GM23338 (cell line): ENCODE results near the gene CHEK1. TPM values are rescaled to one million over a fixed set of nuclear protein-coding genes. Genes with fewer than 3 reads are reported as not detected.

Experiments
- ATAC-seq: fragments of 200-7000 bp; cut with Tn5 transposase; 3 replicates; pipeline ENCODE4 v1.9.1; 2020
- DNase-seq: peaks from one replicate; pipeline ENCODE4 v3.0.0-alpha.2; 2015; ENCODE audit warnings: low spot score
- H2AFZ ChIP-seq: fragments of 200-600 bp; sonication (generic); 2 replicates; pipeline ENCODE4 v1.8.0; 2016; ENCODE audit warnings: antibody characterized with exemption, mild to moderate bottlenecking, moderate library complexity
- H3F3A ChIP-seq: fragments of 200-600 bp; sonication (generic); replicated peaks from 2 replicates; pipeline ENCODE4 v1.8.0; 2017; ENCODE audit warnings: antibody characterized with exemption, mixed run types, low read depth
- H3K27ac ChIP-seq: fragments of 200-600 bp; sonication (generic); 2 replicates; pipeline ENCODE4 v1.6.1; 2016; ENCODE audit warnings: low read depth
- H3K27me3 ChIP-seq: fragments of 200-600 bp; sonication (generic); 2 replicates; pipeline ENCODE4 v1.8.0; 2016; ENCODE audit warnings: mild to moderate bottlenecking, mixed run types, moderate library complexity; ENCODE audit not compliant: insufficient read depth
- H3K36me3 ChIP-seq: fragments of 200-600 bp; sonication (generic); 2 replicates; pipeline ENCODE4 v1.8.0; 2016; ENCODE audit warnings: mild to moderate bottlenecking; ENCODE audit not compliant: insufficient read depth
- H3K4me1 ChIP-seq: fragments of 200-600 bp; sonication (generic); 2 replicates; pipeline ENCODE4 v1.8.0; 2016; ENCODE audit warnings: mild to moderate bottlenecking, moderate library complexity; ENCODE audit not compliant: insufficient read depth
- H3K4me2 ChIP-seq: fragments of 200-600 bp; sonication (generic); 2 replicates; pipeline ENCODE4 v1.7.1; 2017; ENCODE audit warnings: mixed run types
- H3K4me3 ChIP-seq: fragments of 200-600 bp; sonication (generic); 2 replicates; pipeline ENCODE4 v1.6.1; 2016; ENCODE audit warnings: mixed run types
- H3K79me2 ChIP-seq: fragments of 200-600 bp; sonication (generic); replicated peaks from 2 replicates; pipeline ENCODE4 v1.8.0; 2017; ENCODE audit warnings: mild to moderate bottlenecking; ENCODE audit not compliant: insufficient read depth
- H3K9me2 ChIP-seq: fragments of 200-600 bp; sonication (generic); 2 replicates; pipeline ENCODE4 v1.8.0; 2017; ENCODE audit not compliant: insufficient read depth
- H4K20me1 ChIP-seq: fragments of 200-600 bp; sonication (generic); replicated peaks from 2 replicates; pipeline ENCODE4 v1.8.0; 2017; ENCODE audit warnings: mild to moderate bottlenecking; ENCODE audit not compliant: insufficient read depth
- H3K27ac Mint-ChIP-seq: 2 replicates; pipeline ENCODE4 v1.8.0; 2020; ENCODE audit warnings: inconsistent platforms, mild to moderate bottlenecking, moderate library complexity, mixed read lengths
- H3K27me3 Mint-ChIP-seq: 3 replicates; pipeline ENCODE4 v1.8.0; 2022; ENCODE audit warnings: low read depth, mild to moderate bottlenecking, moderate library complexity, mixed read lengths, inconsistent platforms; ENCODE audit not compliant: insufficient read depth, poor library complexity
- H3K36me3 Mint-ChIP-seq: 3 replicates; pipeline ENCODE4 v1.8.0; 2021; ENCODE audit warnings: low read depth, mild to moderate bottlenecking, inconsistent platforms, moderate library complexity, mixed read lengths
- H3K4me1 Mint-ChIP-seq: 3 replicates; pipeline ENCODE4 v1.8.0; 2020; ENCODE audit warnings: mild to moderate bottlenecking, inconsistent platforms, mixed read lengths
- H3K4me3 Mint-ChIP-seq: 3 replicates; pipeline ENCODE4 v1.8.0; 2021; ENCODE audit warnings: moderate library complexity, mild to moderate bottlenecking, inconsistent platforms, mixed read lengths
- H3K9me3 Mint-ChIP-seq: 3 replicates; pipeline ENCODE4 v1.8.0; 2020; ENCODE audit warnings: moderate library complexity, mild to moderate bottlenecking, inconsistent platforms, mixed read lengths
- CREB1 ChIP-seq: fragments of 250-450 bp; sonication (Bioruptor Pico); IDR thresholded peaks from 2 replicates; pipeline ENCODE4 v1.5.0; 2020; ENCODE audit warnings: low read depth, mild to moderate bottlenecking, moderate library complexity
- CTCF ChIP-seq, 2 experiments: fragments of 200-600 bp in 1 of 2; sonication (generic) in 1 of 2; conservative IDR thresholded peaks; 2 replicates each; pipeline versions ENCODE4 v1.5.1 to v1.6.1; 2016 to 2017; ENCODE audit warnings: antibody characterized with exemption in 2 of 2, low read depth in 2 of 2, mild to moderate bottlenecking in 2 of 2, moderate library complexity in 1 of 2
- ETS1 ChIP-seq: IDR thresholded peaks from 2 replicates; pipeline ENCODE4 v1.6.1; 2016; ENCODE audit warnings: antibody characterized with exemption
- EZH2 ChIP-seq: fragments of 200-600 bp; sonication (generic); IDR thresholded peaks from one replicate; pipeline ENCODE4 v1.8.0; 2017; ENCODE audit warnings: antibody characterized with exemption, mild to moderate bottlenecking, low read depth; ENCODE audit not compliant: unreplicated experiment
- EZH2phosphoT487 ChIP-seq: fragments of 200-600 bp; sonication (generic); IDR thresholded peaks from one replicate; pipeline ENCODE4 v1.8.1; 2018; ENCODE audit warnings: antibody characterized with exemption; ENCODE audit not compliant: unreplicated experiment
- JUNB ChIP-seq: IDR thresholded peaks from one replicate; pipeline ENCODE4 v1.6.1; 2016; ENCODE audit warnings: antibody characterized with exemption; ENCODE audit not compliant: unreplicated experiment
- NANOG ChIP-seq: IDR thresholded peaks from 2 replicates; pipeline ENCODE4 v1.6.1; 2016; ENCODE audit warnings: antibody characterized with exemption, borderline replicate concordance
- POLR2AphosphoS5 ChIP-seq: IDR thresholded peaks from 2 replicates; pipeline ENCODE4 v1.6.1; 2016; ENCODE audit warnings: antibody characterized with exemption, low read depth
- REST ChIP-seq: IDR thresholded peaks from one replicate; pipeline ENCODE4 v1.6.1; 2018; ENCODE audit warnings: antibody characterized with exemption; ENCODE audit not compliant: unreplicated experiment
- ZNF331 ChIP-seq: fragments of 250-450 bp; sonication (Bioruptor Pico); IDR thresholded peaks from 2 replicates; pipeline ENCODE4 v1.5.0; 2020; ENCODE audit warnings: low read depth, mild to moderate bottlenecking, moderate library complexity
- ZNF462 ChIP-seq: fragments of 250-450 bp; sonication (Bioruptor Pico); IDR thresholded peaks from 2 replicates; pipeline ENCODE4 v1.5.0; 2020; ENCODE audit warnings: mild to moderate bottlenecking, moderate library complexity
- polyA plus RNA-seq: library from polyadenylated mRNA; unstranded; fragments of >200 nt; fragmentation: Nextera tagmentation; extraction: Ambion mirVana; gene quantifications from 2 replicates; pipeline ENCODE4 v1.2.1, GENCODE V29; 2016
- total RNA-seq: library from RNA; depleted of rRNA; stranded (reverse); fragments of >200 nt; shearing (Covaris generic); gene quantifications from 2 replicates; pipeline ENCODE4 v1.2.3, GENCODE V29; 2014

CHEK1 gene
- total and polyA plus RNA-seq, 2 experiments from 2014 or later: 90.0 to 102 TPM

- no peaks in the 10 kb centered on the region for H3K27me3 ChIP-seq
- Mint-ChIP-seq H3K27ac (no peak overlapping the region), H3K36me3 (no peaks in the 10 kb centered on the region; the same call in 2 of the 3 replicates), H3K27me3 (peaks cover 3% of the 10 kb centered on the region), H3K4me1 (no peaks in the 10 kb centered on the region), H3K4me3 (no peak overlapping the region), H3K9me3 (no peaks in the 10 kb centered on the region; the same call in 2 of the 3 replicates)
- DNase-seq: no peak
- no peak for TF ChIP-seq JUNB
- no peak for TF ChIP-seq EZH2
- no peak for TF ChIP-seq ZNF462
- TF ChIP-seq CTCF (conservative IDR thresholded peaks at IDR 0.05; ENCODE audit: low read depth in 2 of 2): no peak
- TF ChIP-seq NANOG: no peak
- TF ChIP-seq REST: no peak
- TF ChIP-seq CREB1: no peak
- no peak for TF ChIP-seq ETS1
- no peak for TF ChIP-seq POLR2AphosphoS5
- TF ChIP-seq EZH2phosphoT487: no peak
- no peak for TF ChIP-seq ZNF331
- H2AFZ ChIP-seq: no peak overlapping the region
- no peaks in the 10 kb centered on the region for H3K9me2 ChIP-seq
- H3F3A ChIP-seq: no peaks in the 10 kb centered on the region
- ATAC-seq: no peak
- no peaks in the 10 kb centered on the region for H3K4me1 ChIP-seq
- H3K4me3 ChIP-seq: no peak overlapping the region
- no peaks in the 10 kb centered on the region for H4K20me1 ChIP-seq
- no peaks in the 10 kb centered on the region for H3K79me2 ChIP-seq
- no peak overlapping the region for H3K4me2 ChIP-seq
- no peak overlapping the region for H3K27ac ChIP-seq
- H3K36me3 ChIP-seq: no peaks in the 10 kb centered on the region
These were observed 70.0 kb downstream of the CHEK1 start for GRCh38 chr11:125694951-125695350.
